GM12878 (cell line): ENCODE data around the gene CLEC17A. TPM values are rescaled to one million over a fixed set of nuclear protein-coding genes. Genes with fewer than 3 reads are reported as not detected.

Source experiments
- ATAC-seq: fragments of 200-7000 bp; cut with Tn5 transposase; 3 replicates; pipeline ENCODE4 v1.9.1; 2020; ENCODE audit warnings: mild to moderate bottlenecking, moderate library complexity
- BruUV-seq: library from RNA; stranded (reverse); fragments of 400-500 nt; replicated peaks from 2 replicates; lab custom pipeline; 2021; lab: Mats Ljungman, UMichigan
- CTCF ChIA-PET: fragments of 300-600 bp; sonication (Branson Sonifier 250); formaldehyde crosslinking; extraction: SDS; loops from one replicate; lab custom pipeline; 2021; ENCODE audit warnings: inconsistent platforms; lab: Yijun Ruan, JAX
- POLR2A ChIA-PET: fragments of 350-600 bp; formaldehyde crosslinking; extraction: SDS; loops from one replicate; lab custom pipeline; 2021; ENCODE audit warnings: inconsistent platforms; lab: Charles Lee
- RAD21 ChIA-PET: fragments of 300-600 bp; sonication (Branson Sonifier 250); formaldehyde crosslinking; loops from one replicate; lab custom pipeline; 2023; ENCODE audit warnings: antibody characterized with exemption; ENCODE audit not compliant: unreplicated experiment; lab: Charles Lee
- SMC1A ChIA-PET: fragments of 300-600 bp; sonication (Branson Sonifier 250); formaldehyde crosslinking; loops from one replicate; lab custom pipeline; 2023; ENCODE audit not compliant: unreplicated experiment, uncharacterized antibody; lab: Charles Lee
- DNase-seq: peaks from one replicate; pipeline ENCODE4 v3.0.0-alpha.2; 2011; ENCODE audit warnings: low read depth, low spot score
- FAIRE-seq: peaks from 3 replicates; lab custom pipeline; 2011; peaks lifted over from hg19 to GRCh38; lab: Jason Lieb, UNC
- H2AFZ ChIP-seq: 2 replicates; pipeline ENCODE4 v1.6.0; 2011; ENCODE audit warnings: low read depth, low read length, control low read depth; ENCODE audit not compliant: control insufficient read depth
- H3K27ac ChIP-seq: 2 replicates; pipeline ENCODE4 v1.5.1; 2011; ENCODE audit warnings: control low read depth; ENCODE audit not compliant: control insufficient read depth, insufficient read depth
- H3K27me3 ChIP-seq, 2 experiments: replicated peaks in 1 of 2; 2 replicates each; pipeline versions ENCODE4 v1.6.0 to v1.6.1; 2011; ENCODE audit warnings: low read length in 1 of 2; ENCODE audit not compliant: control insufficient read depth in 2 of 2, insufficient read depth in 2 of 2
- H3K36me3 ChIP-seq, 2 experiments: 2 replicates each; pipeline ENCODE4 v1.5.1; 2011; ENCODE audit warnings: low read length in 1 of 2; ENCODE audit not compliant: control insufficient read depth in 2 of 2, insufficient read depth in 2 of 2
- H3K4me1 ChIP-seq: 2 replicates; pipeline ENCODE4 v1.6.1; 2011; ENCODE audit warnings: mild to moderate bottlenecking, low read length, moderate library complexity, mixed read lengths; ENCODE audit not compliant: control insufficient read depth, insufficient read depth
- H3K4me2 ChIP-seq: 2 replicates; pipeline ENCODE4 v1.6.0; 2011; ENCODE audit warnings: control low read depth; ENCODE audit not compliant: control insufficient read depth, insufficient read depth
- H3K4me3 ChIP-seq: fragments of 200-600 bp; sonication (generic); 2 replicates; pipeline ENCODE4 v1.5.1; 2016
- H3K79me2 ChIP-seq: 2 replicates; pipeline ENCODE4 v1.6.0; 2011; ENCODE audit warnings: low read length; ENCODE audit not compliant: control insufficient read depth, insufficient read depth
- H3K9ac ChIP-seq: 2 replicates; pipeline ENCODE4 v1.8.0; 2011; ENCODE audit warnings: low read length, control low read depth, mixed read lengths; ENCODE audit not compliant: control insufficient read depth, insufficient read depth
- H3K9me3 ChIP-seq: replicated peaks from 3 replicates; pipeline ENCODE4 v1.5.1; 2011; ENCODE audit warnings: mild to moderate bottlenecking, low read length; ENCODE audit not compliant: control insufficient read depth, insufficient read depth
- H4K20me1 ChIP-seq: 2 replicates; pipeline ENCODE4 v1.6.0; 2011; ENCODE audit not compliant: control insufficient read depth, insufficient read depth
- ATF2 ChIP-seq: IDR thresholded peaks from 2 replicates; pipeline ENCODE4 v1.6.1; 2012; ENCODE audit warnings: low read length, inconsistent platforms
- ATF3 ChIP-seq: IDR thresholded peaks from 2 replicates; pipeline ENCODE4 v1.6.1; 2011; ENCODE audit warnings: low read depth, mild to moderate bottlenecking, low read length, moderate library complexity, borderline replicate concordance; ENCODE audit errors: extremely low read depth
- CREB1 ChIP-seq: IDR thresholded peaks from 2 replicates; pipeline ENCODE4 v1.6.1; 2012; ENCODE audit warnings: low read depth, mild to moderate bottlenecking, inconsistent platforms
- E2F4 ChIP-seq: IDR thresholded peaks from 2 replicates; pipeline ENCODE4 v1.6.1; 2012; ENCODE audit warnings: low read depth, low read length, improper control_type of control experiment
- EED ChIP-seq: sonication (generic); IDR thresholded peaks from 2 replicates; pipeline ENCODE4 v1.6.1; 2016; ENCODE audit warnings: antibody characterized with exemption, low read depth
- FOXM1 ChIP-seq: IDR thresholded peaks from 2 replicates; pipeline ENCODE4 v1.6.1; 2012; ENCODE audit warnings: low read depth, mild to moderate bottlenecking, inconsistent platforms, low read length, moderate library complexity
- GATAD2B ChIP-seq: fragments of 450-650 bp; conservative IDR thresholded peaks from 2 replicates; pipeline ENCODE4 v1.6.1; 2017; ENCODE audit warnings: low read depth, mild to moderate bottlenecking, moderate library complexity
- IRF5 ChIP-seq: fragments of 450-650 bp; IDR thresholded peaks from 2 replicates; pipeline ENCODE4 v1.6.1; 2017; ENCODE audit warnings: borderline replicate concordance
- KAT2A ChIP-seq: conservative IDR thresholded peaks from 2 replicates; pipeline ENCODE4 v1.6.1; 2011; ENCODE audit warnings: low read depth, low read length; ENCODE audit not compliant: control insufficient read depth
- MTA3 ChIP-seq: IDR thresholded peaks from 2 replicates; pipeline ENCODE4 v1.6.1; 2012; ENCODE audit warnings: low read length, inconsistent platforms, borderline replicate concordance
- MXI1 ChIP-seq: fragments of 150-350 bp; IDR thresholded peaks from 2 replicates; pipeline ENCODE4 v1.6.1; 2011; ENCODE audit warnings: low read depth, mild to moderate bottlenecking, inconsistent platforms, low read length, improper control_type of control experiment
- NFIC ChIP-seq: IDR thresholded peaks from 2 replicates; pipeline ENCODE4 v1.6.1; 2012; ENCODE audit warnings: low read depth, mild to moderate bottlenecking, inconsistent platforms, low read length, moderate library complexity
- NFXL1 ChIP-seq: fragments of 450-650 bp; IDR thresholded peaks from 2 replicates; pipeline ENCODE4 v1.6.1; 2017; ENCODE audit warnings: antibody characterized with exemption, mild to moderate bottlenecking, borderline replicate concordance
- NR2C1 ChIP-seq: fragments of 450-650 bp; IDR thresholded peaks from 2 replicates; pipeline ENCODE4 v1.6.1; 2017; ENCODE audit warnings: antibody characterized with exemption, mild to moderate bottlenecking, moderate library complexity
- PAX8 ChIP-seq: fragments of 450-650 bp; IDR thresholded peaks from 2 replicates; pipeline ENCODE4 v1.6.1; 2017; ENCODE audit warnings: mild to moderate bottlenecking, moderate library complexity
- POLR2A ChIP-seq: IDR thresholded peaks from 2 replicates; pipeline ENCODE4 v1.6.1; 2011; ENCODE audit warnings: low read depth, mild to moderate bottlenecking, low read length
- SMAD5 ChIP-seq: IDR thresholded peaks from 2 replicates; pipeline ENCODE4 v1.6.1; 2016; ENCODE audit warnings: antibody characterized with exemption, low read depth
- SREBF2 ChIP-seq: IDR thresholded peaks from 2 replicates; pipeline ENCODE4 v1.6.1; 2012; ENCODE audit warnings: mild to moderate bottlenecking, low read length
- USF2 ChIP-seq: IDR thresholded peaks from 2 replicates; pipeline ENCODE4 v1.6.1; 2011; ENCODE audit warnings: low read depth, low read length, improper control_type of control experiment, borderline replicate concordance
- ZNF384 ChIP-seq: IDR thresholded peaks from 2 replicates; pipeline ENCODE4 v1.6.1; 2012; ENCODE audit warnings: low read depth, mild to moderate bottlenecking, low read length, improper control_type of control experiment, borderline replicate concordance
- WGBS: methylation state at CpG from one replicate; pipeline ENCODE4 v1.1.6; 2016; ENCODE audit warnings: low lambda C conversion rate; ENCODE audit not compliant: insufficient replicate concordance, insufficient coverage; ENCODE audit errors: missing lambda C conversion rate; 5-methylcytosine and 5-hydroxymethylcytosine counted together
- in situ Hi-C: fragments of 300-500 bp; cut with MboI; formaldehyde crosslinking; loops from 9 replicates; pipeline ENCODE4 v1.14.3; 2018; ENCODE audit warnings: mixed read lengths
- intact Hi-C: fragments of 100-400 bp; cut with micrococcal nuclease; formaldehyde crosslinking; loops from one replicate; pipeline ENCODE4 v1.14.2; 2022; ENCODE audit not compliant: unreplicated experiment
- polyA plus RNA-seq, 11 experiments: library from polyadenylated mRNA; depleted of rRNA in 4 of 11; unstranded in 6 of 11; stranded (reverse) in 5 of 11; fragments of >200 nt; fragmentation: Nextera tagmentation in 4 of 11; fragmentation: Illumina TruSeq in 1 of 11; extraction: Ambion mirVana in 4 of 11; extraction: Trizol in 1 of 11; gene quantifications; 1 replicate in 1 of 11; 2 replicates in 10 of 11; pipeline versions ENCODE4 v1.2.1 to v1.2.3, GENCODE V29; 2011 to 2016; ENCODE audit warnings: inconsistent platforms in 2 of 11, missing spikeins in 2 of 11, low read depth in 1 of 11
- total RNA-seq, 4 experiments: library from RNA; depleted of rRNA in 3 of 4; stranded (reverse); fragments of >200 nt in 3 of 4; fragmentation: Illumina TruSeq in 1 of 4; extraction: Trizol in 1 of 4; gene quantifications; 2 replicates each; pipeline versions ENCODE4 v1.2.1 to v1.2.3, GENCODE V29; 2013 to 2021

CLEC17A gene
- total and polyA plus RNA-seq, 10 of the 15 experiments (the other 5 are each of a cell fraction or from before 2014, with no cell fraction given): 12.9 to 131 (median 97.3) TPM

- intact Hi-C loops (loop anchor here (2.0 kb wide), 1 partner anchor 21 kb away; the partner anchor contains the start of gene CLEC17A), in situ Hi-C loops (no loop called here)
- peak overlapping the region; percentile 79 for H3K4me2 ChIP-seq
- CTCF ChIA-PET: interaction anchor here (0.6 to 5.6 kb wide), 9 partner anchors 8 to 83 kb away, joined by 3 to 39 read pairs (median 5); partner anchors contain the start of gene NDUFB7
- H3K9ac ChIP-seq: peak overlapping the region; percentile 60
- POLR2A ChIA-PET: interaction anchor here (1.1 to 2.5 kb wide), 7 partner anchors 9 to 86 kb away, joined by 4 to 11 read pairs (median 5); partner anchors contain the start of gene ZNF333
- SMC1A ChIA-PET: interaction anchor here (0.7 to 5.0 kb wide), 9 partner anchors 10 to 86 kb away, joined by 3 to 63 read pairs (median 7); partner anchors contain the start of genes NDUFB7 and ZNF333
- peaks cover 9 to 27% of the 10 kb centered on the region in 2 experiments for H3K36me3 ChIP-seq
- 0% methylated on average over 2 of the region's 2 CpGs for WGBS
- BruUV-seq: no TSS peak
- H3K4me3 ChIP-seq: 0 out of 2 replicates have a peak overlapping the region, but pooled peaks have one; percentile 17
- H3K27ac ChIP-seq: peak overlapping the region; percentile 89
- H3K27me3 ChIP-seq: no peaks in the 10 kb centered on the region
- ATAC-seq: peak; percentile 97
- peak; percentile 89 for FAIRE-seq
- RAD21 ChIA-PET: interaction anchor here (1.4 to 6.0 kb wide), 7 partner anchors 9 to 85 kb away, joined by 6 to 38 read pairs (median 10); partner anchors contain the start of gene ZNF333
- peaks cover 7% of the 10 kb centered on the region; the same call in 2 of the 3 replicates for H3K9me3 ChIP-seq
- no peaks in the 10 kb centered on the region for H4K20me1 ChIP-seq
- peak; percentile 84 for DNase-seq
- peaks cover 36% of the 10 kb centered on the region for H3K4me1 ChIP-seq
- H2AFZ ChIP-seq: no peak overlapping the region
- no peaks in the 10 kb centered on the region for H3K79me2 ChIP-seq
- no peak for TF ChIP-seq SMAD5
- TF ChIP-seq SREBF2: no peak
- TF ChIP-seq ZNF384: no peak
- TF ChIP-seq CREB1: peak; percentile 18; the same call in 1 of the 2 replicates
- TF ChIP-seq ATF3: no peak
- TF ChIP-seq FOXM1: peak; percentile 49; the same call in 1 of the 2 replicates
- TF ChIP-seq E2F4: no peak
- TF ChIP-seq MXI1: no peak
- TF ChIP-seq MTA3: peak; percentile 63; the same call in 1 of the 2 replicates
- TF ChIP-seq USF2: no peak
- TF ChIP-seq POLR2A: peak; percentile 38; the same call in 1 of the 2 replicates
- no peak for TF ChIP-seq KAT2A
- TF ChIP-seq EED: peak; percentile 80
- peak; percentile 86 for TF ChIP-seq ATF2
- 0 out of 2 replicates have a peak, but pooled peaks have one; percentile 20 for TF ChIP-seq PAX8
- no peak for TF ChIP-seq NR2C1
- no peak for TF ChIP-seq NFXL1
- no peak for TF ChIP-seq IRF5
- peak; percentile 73; the same call in 1 of the 2 replicates for TF ChIP-seq NFIC
- TF ChIP-seq GATAD2B: peak; percentile 38; the same call in 1 of the 2 replicates
Measured at GRCh38 chr19:14603990-14604387, 21.1 kb downstream of the CLEC17A start.
